ENCODE results near the gene MCF2L.

MCF2L gene

GRCh38 chr13:112977525-112977924 is 8.5 kb downstream of the MCF2L start:
- Histone ChIP-seq H3K36me3 (replicated peaks) (no peaks in the 10 kb centered on the region), H3K27me3 (replicated peaks) (no peaks in the 10 kb centered on the region), H3K27ac (no peak overlapping the region), H3K4me3 (ENCODE audit: low read depth, low read length) (no peak overlapping the region)
- TF ChIP-seq, protein P1, sequence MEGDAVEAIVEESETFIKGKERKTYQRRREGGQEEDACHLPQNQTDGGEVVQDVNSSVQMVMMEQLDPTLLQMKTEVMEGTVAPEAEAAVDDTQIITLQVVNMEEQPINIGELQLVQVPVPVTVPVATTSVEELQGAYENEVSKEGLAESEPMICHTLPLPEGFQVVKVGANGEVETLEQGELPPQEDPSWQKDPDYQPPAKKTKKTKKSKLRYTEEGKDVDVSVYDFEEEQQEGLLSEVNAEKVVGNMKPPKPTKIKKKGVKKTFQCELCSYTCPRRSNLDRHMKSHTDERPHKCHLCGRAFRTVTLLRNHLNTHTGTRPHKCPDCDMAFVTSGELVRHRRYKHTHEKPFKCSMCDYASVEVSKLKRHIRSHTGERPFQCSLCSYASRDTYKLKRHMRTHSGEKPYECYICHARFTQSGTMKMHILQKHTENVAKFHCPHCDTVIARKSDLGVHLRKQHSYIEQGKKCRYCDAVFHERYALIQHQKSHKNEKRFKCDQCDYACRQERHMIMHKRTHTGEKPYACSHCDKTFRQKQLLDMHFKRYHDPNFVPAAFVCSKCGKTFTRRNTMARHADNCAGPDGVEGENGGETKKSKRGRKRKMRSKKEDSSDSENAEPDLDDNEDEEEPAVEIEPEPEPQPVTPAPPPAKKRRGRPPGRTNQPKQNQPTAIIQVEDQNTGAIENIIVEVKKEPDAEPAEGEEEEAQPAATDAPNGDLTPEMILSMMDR (IDR thresholded peaks at IDR 0.05; ENCODE audit: low read depth, low read length, missing control alignments) = no peak
- DNase-seq = no peak
- in situ Hi-C loops (cut with HindIII; ENCODE audit: low pct_ligation_motif_present, low sequenced_read_pairs) = no loop called here

DNA sequence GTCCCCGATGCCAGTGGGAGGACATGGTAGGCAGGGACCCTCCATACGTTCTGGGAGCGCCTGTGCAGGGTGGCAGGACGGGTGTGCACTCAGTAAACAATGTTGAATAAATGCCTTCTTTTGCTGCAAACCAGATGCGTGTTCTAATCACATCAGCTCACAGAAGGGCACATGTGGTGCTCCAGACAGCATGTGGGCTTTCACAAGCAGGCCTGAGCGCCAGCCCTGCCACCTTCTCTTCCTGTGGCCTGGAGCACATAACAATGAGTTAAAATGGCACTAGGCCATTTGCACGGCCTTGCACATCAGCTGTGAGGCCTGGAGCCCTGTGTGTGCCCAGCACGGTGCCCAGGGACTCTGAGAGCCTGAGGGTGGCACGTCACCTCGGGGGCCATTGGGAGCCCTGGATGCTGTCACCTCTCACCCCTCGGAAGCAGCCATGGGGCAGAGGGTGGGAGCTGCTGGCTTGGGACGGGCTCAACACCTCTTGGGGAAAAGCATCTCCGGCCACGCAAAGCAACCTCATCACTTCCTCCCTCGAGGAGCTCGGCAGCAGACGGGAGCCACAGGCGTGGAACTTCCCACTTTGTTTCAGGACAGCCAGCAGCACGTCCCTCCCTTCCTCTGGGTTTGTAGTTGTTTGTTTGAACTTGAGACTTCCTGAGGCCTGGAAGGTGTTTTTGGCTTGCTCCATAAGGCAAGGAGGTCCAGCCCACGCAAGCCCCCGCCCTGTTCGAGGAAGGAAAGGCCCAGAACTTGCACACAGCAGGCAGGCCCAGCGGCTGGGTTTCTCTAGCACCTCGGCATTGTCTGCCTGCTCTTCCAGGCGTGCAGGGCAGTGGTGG is 9.8 kb downstream of the MCF2L start:
- Histone ChIP-seq H3K4me3 (ENCODE audit: low read depth, low read length) (no peak overlapping the region), H3K36me3 (replicated peaks) (no peaks in the 10 kb centered on the region), H3K27me3 (replicated peaks) (peaks cover 6% of the 10 kb centered on the region), H3K27ac (no peak overlapping the region)
- in situ Hi-C loops (cut with HindIII; ENCODE audit: low pct_ligation_motif_present, low sequenced_read_pairs) = no loop called here
- DNase-seq = no peak
- TF ChIP-seq, protein P1 (IDR thresholded peaks at IDR 0.05; ENCODE audit: low read depth, low read length, missing control alignments) = no peak

DNA sequence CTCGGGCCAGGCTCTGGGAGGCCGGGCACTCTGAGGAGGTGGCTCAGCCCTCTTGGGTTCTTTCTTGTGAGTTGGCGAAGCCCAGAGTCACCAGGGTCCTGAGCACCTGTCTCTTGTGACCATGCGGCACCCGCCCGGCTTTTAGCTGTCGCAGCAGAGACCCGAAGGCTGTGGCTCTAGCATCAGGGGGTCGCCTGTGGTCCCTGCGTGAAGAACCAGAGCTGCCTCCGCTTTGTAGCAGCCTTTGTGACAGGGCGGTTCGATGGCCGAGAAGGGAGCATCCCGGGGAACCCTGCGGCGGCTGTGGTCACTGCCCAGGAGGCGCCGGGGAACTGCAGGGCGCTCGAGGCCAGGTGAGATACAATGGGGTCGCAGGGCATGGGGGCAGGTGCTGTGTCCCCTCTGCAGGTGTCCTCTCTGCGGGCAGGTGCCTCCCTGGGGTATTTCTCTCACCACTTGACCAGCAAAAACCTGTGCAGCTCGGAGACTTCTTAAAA is 10.4 kb downstream of the MCF2L start:
- in situ Hi-C loops (cut with HindIII; ENCODE audit: low pct_ligation_motif_present, low sequenced_read_pairs) = no loop called here
- TF ChIP-seq, protein P1 (IDR thresholded peaks at IDR 0.05; ENCODE audit: low read depth, low read length, missing control alignments) = no peak
- Histone ChIP-seq H3K27me3 (replicated peaks) (peaks cover 9% of the 10 kb centered on the region), H3K36me3 (replicated peaks) (no peaks in the 10 kb centered on the region), H3K27ac (no peak overlapping the region), H3K4me3 (ENCODE audit: low read depth, low read length) (no peak overlapping the region)
- DNase-seq = no peak

- Histone ChIP-seq H3K36me3 (replicated peaks) (no peaks in the 10 kb centered on the region), H3K4me3 (ENCODE audit: low read depth, low read length) (no peak overlapping the region), H3K27ac (no peak overlapping the region), H3K27me3 (replicated peaks) (peaks cover 13% of the 10 kb centered on the region)
- TF ChIP-seq, protein P1 (IDR thresholded peaks at IDR 0.05; ENCODE audit: low read depth, low read length, missing control alignments) = no peak
- DNase-seq = no peak
- in situ Hi-C loops (cut with HindIII; ENCODE audit: low pct_ligation_motif_present, low sequenced_read_pairs) = no loop called here
Observed at GRCh38 chr13:112980434-112980833, 11.4 kb downstream of the MCF2L start.

- no peak for DNase-seq
- TF ChIP-seq, protein P1 (IDR thresholded peaks at IDR 0.05; ENCODE audit: low read depth, low read length, missing control alignments) = no peak
- H3K36me3 ChIP-seq (replicated peaks) = no peaks in the 10 kb centered on the region
- H3K4me3 ChIP-seq (ENCODE audit: low read depth, low read length) = no peak overlapping the region
- in situ Hi-C loops (cut with HindIII; ENCODE audit: low pct_ligation_motif_present, low sequenced_read_pairs) = no loop called here
- H3K27me3 ChIP-seq (replicated peaks) = peaks cover 15% of the 10 kb centered on the region
- no peak overlapping the region for H3K27ac ChIP-seq
Observed at GRCh38 chr13:112981451-112981850, 12.4 kb downstream of the MCF2L start.

All from brain microvascular endothelial cell (primary cell).